ENCODE measurements around the gene KPNA4. TPM values are rescaled to one million over a fixed set of nuclear protein-coding genes. Genes with fewer than 3 reads are reported as not detected.
"Not testable (repeated sequence)": the region's sequence is repeated elsewhere in the genome, so short reads cannot be mapped to it uniquely, and the experiment has no call there.

KPNA4 gene
- polyA plus RNA-seq, 2 of the 4 experiments (the other 2 are of a cell fraction): 35.0 to 36.5 TPM

DNA sequence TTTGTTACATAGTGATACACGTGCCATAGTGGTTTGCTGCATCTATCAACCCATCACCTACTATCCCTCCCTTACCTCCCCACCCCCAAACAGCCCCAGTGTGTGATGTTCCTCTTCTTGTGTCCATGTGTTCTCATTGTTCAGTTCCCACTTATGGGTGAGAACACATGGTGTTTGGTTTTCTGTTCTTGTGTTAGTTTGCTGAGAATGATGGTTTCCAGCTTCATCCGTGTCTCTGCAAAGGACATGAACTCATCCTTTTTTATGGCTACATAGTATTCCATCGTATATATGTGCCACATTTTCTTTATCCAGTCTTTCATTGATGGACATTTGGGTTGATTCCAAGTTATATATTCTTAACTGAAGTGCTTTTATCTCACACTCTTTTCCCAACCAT is 38.5 kb upstream of the KPNA4 start:
- POLR2A ChIA-PET; DNase-seq (ENCODE audit: low read depth in 1 of 2, low spot score in 1 of 2); ATAC-seq; H3K27ac ChIP-seq; H3K4me2 ChIP-seq; H3K4me1 ChIP-seq; H3K9me3 ChIP-seq; FAIRE-seq; H3K4me3 ChIP-seq; CTCF ChIA-PET: not testable (repeated sequence)
- WGBS (ENCODE audit: missing lambda C conversion rate): 5% methylated on average over 3 of the region's 3 CpGs

DNA sequence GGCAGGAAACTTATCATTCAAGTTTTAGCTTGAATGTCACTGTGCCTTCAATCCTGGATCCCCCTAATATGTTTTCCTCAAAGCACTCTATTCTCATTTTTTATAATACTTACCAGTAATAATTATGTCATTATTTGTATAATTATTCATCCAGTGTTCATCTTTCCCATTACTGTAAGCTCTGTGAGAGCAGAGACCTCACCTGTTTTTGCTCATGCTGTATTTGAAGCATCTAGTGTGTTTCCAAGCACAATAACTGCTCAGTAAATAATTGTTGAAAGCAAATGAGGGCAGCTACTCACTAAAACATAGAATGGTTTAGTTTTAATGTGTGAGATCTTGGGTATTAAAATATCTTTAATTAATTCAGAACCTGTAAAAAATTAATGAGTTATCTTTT is 36.9 kb upstream of the KPNA4 start:
- no peak for ATAC-seq
- Histone ChIP-seq H3K27ac (no peak overlapping the region), H3K4me1 (no peaks in the 10 kb centered on the region), H3K4me3 (no peak overlapping the region), H3K4me2 (no peak overlapping the region), H3K9me3 (no peaks in the 10 kb centered on the region)
- no peak for TF ChIP-seq EP300 (IDR thresholded peaks at IDR 0.05)
- TF ChIP-seq, protein P1, sequence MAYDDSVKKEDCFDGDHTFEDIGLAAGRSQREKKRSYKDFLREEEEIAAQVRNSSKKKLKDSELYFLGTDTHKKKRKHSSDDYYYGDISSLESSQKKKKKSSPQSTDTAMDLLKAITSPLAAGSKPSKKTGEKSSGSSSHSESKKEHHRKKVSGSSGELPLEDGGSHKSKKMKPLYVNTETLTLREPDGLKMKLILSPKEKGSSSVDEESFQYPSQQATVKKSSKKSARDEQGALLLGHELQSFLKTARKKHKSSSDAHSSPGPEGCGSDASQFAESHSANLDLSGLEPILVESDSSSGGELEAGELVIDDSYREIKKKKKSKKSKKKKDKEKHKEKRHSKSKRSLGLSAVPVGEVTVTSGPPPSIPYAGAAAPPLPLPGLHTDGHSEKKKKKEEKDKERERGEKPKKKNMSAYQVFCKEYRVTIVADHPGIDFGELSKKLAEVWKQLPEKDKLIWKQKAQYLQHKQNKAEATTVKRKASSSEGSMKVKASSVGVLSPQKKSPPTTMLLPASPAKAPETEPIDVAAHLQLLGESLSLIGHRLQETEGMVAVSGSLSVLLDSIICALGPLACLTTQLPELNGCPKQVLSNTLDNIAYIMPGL (CRISPR knock-in tag; IDR thresholded peaks at IDR 0.05; ENCODE audit: borderline replicate concordance): no peak
- TF ChIP-seq JUNB (IDR thresholded peaks at IDR 0.05): no peak
- no peak for TF ChIP-seq MAZ (IDR thresholded peaks at IDR 0.05; ENCODE audit: borderline replicate concordance, low read depth, low read length)
- no peak for TF ChIP-seq TFCP2L1 (CRISPR knock-in tag; IDR thresholded peaks at IDR 0.05)
- TF ChIP-seq, protein P2, sequence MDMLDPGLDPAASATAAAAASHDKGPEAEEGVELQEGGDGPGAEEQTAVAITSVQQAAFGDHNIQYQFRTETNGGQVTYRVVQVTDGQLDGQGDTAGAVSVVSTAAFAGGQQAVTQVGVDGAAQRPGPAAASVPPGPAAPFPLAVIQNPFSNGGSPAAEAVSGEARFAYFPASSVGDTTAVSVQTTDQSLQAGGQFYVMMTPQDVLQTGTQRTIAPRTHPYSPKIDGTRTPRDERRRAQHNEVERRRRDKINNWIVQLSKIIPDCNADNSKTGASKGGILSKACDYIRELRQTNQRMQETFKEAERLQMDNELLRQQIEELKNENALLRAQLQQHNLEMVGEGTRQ (IDR thresholded peaks at IDR 0.05): no peak
- peak; percentile 79 for FAIRE-seq
- ChIA-PET POLR2A (no interaction called here), CTCF (interaction anchor here (1.2 kb wide), 1 partner anchor 16 kb away, joined by 3 read pairs; no protein-coding TSS in a partner anchor)
- DNase-seq (ENCODE audit: low read depth in 1 of 2, low spot score in 1 of 2): no peak

DNA sequence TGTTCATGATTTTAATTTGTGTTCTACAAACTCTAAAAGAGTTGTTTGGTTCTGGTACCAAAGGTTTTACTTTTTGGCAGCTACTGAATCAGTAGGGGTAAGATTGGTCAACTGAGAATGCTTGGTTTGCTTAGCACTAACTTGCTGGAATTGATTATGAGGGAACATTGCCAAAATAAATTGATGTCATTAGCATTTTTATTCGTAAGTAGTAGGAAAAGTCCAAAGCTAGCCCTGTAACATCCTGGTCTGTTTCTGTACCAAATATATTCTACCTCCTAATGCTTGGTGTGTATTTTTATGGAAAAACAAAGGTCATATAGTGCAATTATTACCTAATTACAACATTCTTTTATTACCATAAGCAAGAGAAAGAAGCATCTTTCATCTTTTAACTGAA is 35.9 kb upstream of the KPNA4 start:
- Histone ChIP-seq H3K4me2 (no peak overlapping the region), H3K27ac (no peak overlapping the region), H3K4me3 (no peak overlapping the region), H3K9me3 (no peaks in the 10 kb centered on the region), H3K4me1 (no peaks in the 10 kb centered on the region)
- CTCF ChIA-PET: interaction anchor here (0.9 kb wide), 1 partner anchor 21 kb away, joined by 3 read pairs; no protein-coding TSS in a partner anchor
- no peak for DNase-seq (ENCODE audit: low read depth in 1 of 2, low spot score in 1 of 2)
- POLR2A ChIA-PET: no interaction called here
- no peak for TF ChIP-seq RCOR1 (IDR thresholded peaks at IDR 0.05; ENCODE audit: low read depth, low read length)
- no peak for TF ChIP-seq SREBF2 (IDR thresholded peaks at IDR 0.05)
- TF ChIP-seq HOXB5 (CRISPR knock-in tag; IDR thresholded peaks at IDR 0.05): no peak
- TF ChIP-seq, protein P3, sequence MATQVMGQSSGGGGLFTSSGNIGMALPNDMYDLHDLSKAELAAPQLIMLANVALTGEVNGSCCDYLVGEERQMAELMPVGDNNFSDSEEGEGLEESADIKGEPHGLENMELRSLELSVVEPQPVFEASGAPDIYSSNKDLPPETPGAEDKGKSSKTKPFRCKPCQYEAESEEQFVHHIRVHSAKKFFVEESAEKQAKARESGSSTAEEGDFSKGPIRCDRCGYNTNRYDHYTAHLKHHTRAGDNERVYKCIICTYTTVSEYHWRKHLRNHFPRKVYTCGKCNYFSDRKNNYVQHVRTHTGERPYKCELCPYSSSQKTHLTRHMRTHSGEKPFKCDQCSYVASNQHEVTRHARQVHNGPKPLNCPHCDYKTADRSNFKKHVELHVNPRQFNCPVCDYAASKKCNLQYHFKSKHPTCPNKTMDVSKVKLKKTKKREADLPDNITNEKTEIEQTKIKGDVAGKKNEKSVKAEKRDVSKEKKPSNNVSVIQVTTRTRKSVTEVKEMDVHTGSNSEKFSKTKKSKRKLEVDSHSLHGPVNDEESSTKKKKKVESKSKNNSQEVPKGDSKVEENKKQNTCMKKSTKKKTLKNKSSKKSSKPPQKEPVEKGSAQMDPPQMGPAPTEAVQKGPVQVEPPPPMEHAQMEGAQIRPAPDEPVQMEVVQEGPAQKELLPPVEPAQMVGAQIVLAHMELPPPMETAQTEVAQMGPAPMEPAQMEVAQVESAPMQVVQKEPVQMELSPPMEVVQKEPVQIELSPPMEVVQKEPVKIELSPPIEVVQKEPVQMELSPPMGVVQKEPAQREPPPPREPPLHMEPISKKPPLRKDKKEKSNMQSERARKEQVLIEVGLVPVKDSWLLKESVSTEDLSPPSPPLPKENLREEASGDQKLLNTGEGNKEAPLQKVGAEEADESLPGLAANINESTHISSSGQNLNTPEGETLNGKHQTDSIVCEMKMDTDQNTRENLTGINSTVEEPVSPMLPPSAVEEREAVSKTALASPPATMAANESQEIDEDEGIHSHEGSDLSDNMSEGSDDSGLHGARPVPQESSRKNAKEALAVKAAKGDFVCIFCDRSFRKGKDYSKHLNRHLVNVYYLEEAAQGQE (IDR thresholded peaks at IDR 0.05): no peak
- TF ChIP-seq CHD2 (IDR thresholded peaks at IDR 0.05; ENCODE audit: low read length, partially characterized antibody): no peak
- TF ChIP-seq MAZ (IDR thresholded peaks at IDR 0.05; ENCODE audit: borderline replicate concordance, low read depth, low read length): no peak
- TF ChIP-seq HOXA7 (CRISPR knock-in tag; IDR thresholded peaks at IDR 0.05): no peak
- WGBS (ENCODE audit: missing lambda C conversion rate): 63% methylated on average over 1 of the region's 1 CpG
- no peak for ATAC-seq
- FAIRE-seq: no peak

DNA sequence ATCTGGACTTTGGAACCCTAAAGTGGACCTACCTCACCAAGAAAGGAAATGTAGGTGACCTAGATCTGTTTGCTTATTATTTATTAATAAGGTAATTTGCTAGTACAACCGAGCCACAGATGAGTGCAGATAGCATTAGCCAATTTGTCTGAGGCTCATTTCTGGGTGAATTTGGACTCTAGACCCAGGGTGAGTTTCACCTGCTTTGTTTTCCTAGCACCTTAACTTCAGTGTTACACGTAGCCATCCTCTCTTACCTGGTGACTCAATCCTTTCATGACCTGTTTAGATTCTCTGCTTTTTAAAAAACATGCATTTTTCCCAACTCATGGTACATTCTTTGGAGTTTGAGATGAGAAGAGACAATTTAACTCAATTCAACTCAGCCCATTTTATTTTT is 33.5 kb upstream of the KPNA4 start:
- no peak for ATAC-seq
- Histone ChIP-seq H3K4me3 (no peak overlapping the region), H3K9me3 (no peaks in the 10 kb centered on the region), H3K27ac (no peak overlapping the region), H3K4me1 (no peaks in the 10 kb centered on the region), H3K4me2 (no peak overlapping the region)
- CTCF ChIA-PET: no interaction called here
- no peak for FAIRE-seq
- 31% methylated on average over 2 of the region's 2 CpGs for WGBS (ENCODE audit: missing lambda C conversion rate)
- DNase-seq (ENCODE audit: low read depth in 1 of 2, low spot score in 1 of 2): no peak
- POLR2A ChIA-PET: no interaction called here
- no peak for TF ChIP-seq HOXB5 (CRISPR knock-in tag; IDR thresholded peaks at IDR 0.05)
- TF ChIP-seq POLR2A (IDR thresholded peaks at IDR 0.05; ENCODE audit: low read length): no peak
- TF ChIP-seq, protein P4, sequence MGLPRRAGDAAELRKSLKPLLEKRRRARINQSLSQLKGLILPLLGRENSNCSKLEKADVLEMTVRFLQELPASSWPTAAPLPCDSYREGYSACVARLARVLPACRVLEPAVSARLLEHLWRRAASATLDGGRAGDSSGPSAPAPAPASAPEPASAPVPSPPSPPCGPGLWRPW (IDR thresholded peaks at IDR 0.05): no peak
- TF ChIP-seq, protein P3 (IDR thresholded peaks at IDR 0.05): no peak
- TF ChIP-seq, protein P5, sequence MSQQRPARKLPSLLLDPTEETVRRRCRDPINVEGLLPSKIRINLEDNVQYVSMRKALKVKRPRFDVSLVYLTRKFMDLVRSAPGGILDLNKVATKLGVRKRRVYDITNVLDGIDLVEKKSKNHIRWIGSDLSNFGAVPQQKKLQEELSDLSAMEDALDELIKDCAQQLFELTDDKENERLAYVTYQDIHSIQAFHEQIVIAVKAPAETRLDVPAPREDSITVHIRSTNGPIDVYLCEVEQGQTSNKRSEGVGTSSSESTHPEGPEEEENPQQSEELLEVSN (IDR thresholded peaks at IDR 0.05; ENCODE audit: borderline replicate concordance, low read depth): no peak
- TF ChIP-seq NFE2L2 (conservative IDR thresholded peaks at IDR 0.05; ENCODE audit: low read length): no peak
- no peak for TF ChIP-seq FOSL2 (IDR thresholded peaks at IDR 0.05)
- TF ChIP-seq FOSL2 (CRISPR knock-in tag; IDR thresholded peaks at IDR 0.05): no peak
- no peak for TF ChIP-seq SMC3 (IDR thresholded peaks at IDR 0.05)
